Measurements from ENCODE around the gene MYBBP1A. TPM values are rescaled to one million over a fixed set of nuclear protein-coding genes. Genes with fewer than 3 reads are reported as not detected.

MYBBP1A gene
- total and polyA plus RNA-seq, 2 of the 8 experiments (the other 6 are each of a cell fraction or from before 2014, with no cell fraction given) = 46.8 to 151 TPM

GRCh38 chr17:4532860-4533522 lies 22.2 kb downstream of the MYBBP1A start (continued):
- no peak for TF ChIP-seq KDM4A (IDR thresholded peaks at IDR 0.05; ENCODE audit: low read depth, low read length, severe bottlenecking)
